Suprapubic skin (tissue), 4 donors: Measurements from ENCODE around the gene PRR12. TPM values are rescaled to one million over a fixed set of nuclear protein-coding genes. Genes with fewer than 3 reads are reported as not detected.
A peak's percentile ranks its signal among the peaks of the same experiment; 100 is the strongest.

Experiments
- DNase-seq, 2 donors: peaks; one replicate each; pipeline ENCODE4 v3.0.0-alpha.2; 2019; ENCODE audit warnings: low spot score in 2 of 2
- H3K27ac ChIP-seq: fragments of 200-600 bp; sonication (generic); one replicate; pipeline ENCODE4 v1.5.1; 2019
- H3K27me3 ChIP-seq: fragments of 200-600 bp; sonication (generic); one replicate; pipeline ENCODE4 v1.5.1; 2019
- H3K36me3 ChIP-seq: fragments of 200-600 bp; sonication (generic); one replicate; pipeline ENCODE4 v1.5.1; 2019
- H3K4me1 ChIP-seq: fragments of 200-600 bp; sonication (generic); one replicate; pipeline ENCODE4 v1.5.1; 2019
- H3K4me3 ChIP-seq: fragments of 200-600 bp; sonication (generic); one replicate; pipeline ENCODE4 v1.5.1; 2019; ENCODE audit warnings: mild to moderate bottlenecking
- H3K9me3 ChIP-seq: fragments of 200-600 bp; sonication (generic); one replicate; pipeline ENCODE4 v1.5.1; 2019
- EP300 ChIP-seq: sonication (generic); formaldehyde crosslinking; IDR thresholded peaks from one replicate; pipeline ENCODE4 v1.6.1; 2017; ENCODE audit warnings: antibody characterized with exemption
- POLR2A ChIP-seq, 2 donors: fragments of 450-650 bp; IDR thresholded peaks; one replicate each; pipeline ENCODE4 v1.6.1; 2017; ENCODE audit warnings: antibody characterized with exemption in 2 of 2, mild to moderate bottlenecking in 2 of 2, moderate library complexity in 2 of 2
- POLR2AphosphoS5 ChIP-seq, 3 donors: sonication (generic); formaldehyde crosslinking; IDR thresholded peaks; one replicate each; pipeline ENCODE4 v1.6.1; 2017; ENCODE audit warnings: antibody characterized with exemption in 3 of 3
- WGBS: methylation state at CpG from one replicate; pipeline ENCODE4 v1.1.5; 2018; 5-methylcytosine and 5-hydroxymethylcytosine counted together
- total RNA-seq, 4 donors: library from RNA; depleted of rRNA; stranded (reverse); fragments of >200 nt; gene quantifications; one replicate each; pipeline ENCODE4 v1.1.0, GENCODE V29; 2016
- TF ChIP-seq, protein P1 (sequence below), 2 donors: fragments of 200-600 bp in 1 of 2; fragments of 450-650 bp in 1 of 2; sonication (generic) in 1 of 2; IDR thresholded peaks; one replicate each; pipeline ENCODE4 v1.5.1; 2016 to 2019; ENCODE audit warnings: antibody characterized with exemption in 2 of 2, mild to moderate bottlenecking in 1 of 2, moderate library complexity in 1 of 2

The PRR12 gene
- total RNA-seq, 4 donors from 2014 or later: 24.6 to 50.3 (median 38.9) TPM

DNA sequence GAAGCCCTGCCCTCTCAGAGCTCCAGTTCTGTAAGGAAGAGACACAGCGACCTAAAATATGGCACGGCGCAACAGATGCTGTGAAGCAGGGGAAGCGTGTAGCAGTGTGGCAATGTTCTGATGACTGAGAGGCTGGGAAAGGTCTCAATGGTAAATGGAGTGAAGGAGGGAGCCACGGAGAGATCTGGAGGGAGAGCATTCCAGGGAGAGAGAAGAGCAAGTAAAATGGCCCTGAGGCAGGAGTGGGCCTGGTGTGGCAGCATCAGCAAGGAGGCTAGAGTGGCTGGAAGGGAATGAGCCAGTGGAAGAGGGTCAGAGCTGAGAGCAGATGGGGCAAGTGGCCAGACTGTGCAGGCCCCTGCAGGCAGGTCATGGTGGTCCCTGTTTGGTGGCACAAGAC lies 46.8 kb upstream of the PRR12 start:
- Histone ChIP-seq H3K4me1 (peaks cover 9% of the 10 kb centered on the region), H3K36me3 (peaks cover 7% of the 10 kb centered on the region), H3K27me3 (no peaks in the 10 kb centered on the region), H3K9me3 (no peaks in the 10 kb centered on the region), H3K4me3 (no peak overlapping the region), H3K27ac (no peak overlapping the region)
- WGBS: 87% methylated on average over 5 of the region's 5 CpGs
- DNase-seq: no peak
- no peak for TF ChIP-seq POLR2AphosphoS5 (IDR thresholded peaks at IDR 0.05)
- no peak for TF ChIP-seq EP300
- no peak for TF ChIP-seq POLR2A (IDR thresholded peaks at IDR 0.05)
- TF ChIP-seq, protein P1, sequence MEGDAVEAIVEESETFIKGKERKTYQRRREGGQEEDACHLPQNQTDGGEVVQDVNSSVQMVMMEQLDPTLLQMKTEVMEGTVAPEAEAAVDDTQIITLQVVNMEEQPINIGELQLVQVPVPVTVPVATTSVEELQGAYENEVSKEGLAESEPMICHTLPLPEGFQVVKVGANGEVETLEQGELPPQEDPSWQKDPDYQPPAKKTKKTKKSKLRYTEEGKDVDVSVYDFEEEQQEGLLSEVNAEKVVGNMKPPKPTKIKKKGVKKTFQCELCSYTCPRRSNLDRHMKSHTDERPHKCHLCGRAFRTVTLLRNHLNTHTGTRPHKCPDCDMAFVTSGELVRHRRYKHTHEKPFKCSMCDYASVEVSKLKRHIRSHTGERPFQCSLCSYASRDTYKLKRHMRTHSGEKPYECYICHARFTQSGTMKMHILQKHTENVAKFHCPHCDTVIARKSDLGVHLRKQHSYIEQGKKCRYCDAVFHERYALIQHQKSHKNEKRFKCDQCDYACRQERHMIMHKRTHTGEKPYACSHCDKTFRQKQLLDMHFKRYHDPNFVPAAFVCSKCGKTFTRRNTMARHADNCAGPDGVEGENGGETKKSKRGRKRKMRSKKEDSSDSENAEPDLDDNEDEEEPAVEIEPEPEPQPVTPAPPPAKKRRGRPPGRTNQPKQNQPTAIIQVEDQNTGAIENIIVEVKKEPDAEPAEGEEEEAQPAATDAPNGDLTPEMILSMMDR (IDR thresholded peaks at IDR 0.05): no peak

- WGBS: 9% methylated on average over 9 of the region's 9 CpGs
- no peaks in the 10 kb centered on the region for H3K27me3 ChIP-seq
Measured at GRCh38 chr19:49546825-49547565, 44.0 kb upstream of the PRR12 start.

GRCh38 chr19:49549045-49549444 lies 41.9 kb upstream of the PRR12 start:
- peaks cover 16% of the 10 kb centered on the region for H3K4me1 ChIP-seq
- no peak for DNase-seq

More at GRCh38 chr19:49546825-49547565, 44.0 kb upstream of the PRR12 start:
- H3K27ac ChIP-seq: no peak overlapping the region
- H3K9me3 ChIP-seq: no peaks in the 10 kb centered on the region
- no peak for DNase-seq
- no peak overlapping the region for H3K4me3 ChIP-seq
- peaks cover 9% of the 10 kb centered on the region for H3K4me1 ChIP-seq
- TF ChIP-seq POLR2AphosphoS5 (IDR thresholded peaks at IDR 0.05) (peak in 1 of 3 donors; percentile 45), POLR2A (IDR thresholded peaks at IDR 0.05) (no peak), EP300 (no peak)
- TF ChIP-seq, protein P1 (IDR thresholded peaks at IDR 0.05): peak; percentile 65 to 93
- H3K36me3 ChIP-seq: peaks cover 4% of the 10 kb centered on the region

DNA sequence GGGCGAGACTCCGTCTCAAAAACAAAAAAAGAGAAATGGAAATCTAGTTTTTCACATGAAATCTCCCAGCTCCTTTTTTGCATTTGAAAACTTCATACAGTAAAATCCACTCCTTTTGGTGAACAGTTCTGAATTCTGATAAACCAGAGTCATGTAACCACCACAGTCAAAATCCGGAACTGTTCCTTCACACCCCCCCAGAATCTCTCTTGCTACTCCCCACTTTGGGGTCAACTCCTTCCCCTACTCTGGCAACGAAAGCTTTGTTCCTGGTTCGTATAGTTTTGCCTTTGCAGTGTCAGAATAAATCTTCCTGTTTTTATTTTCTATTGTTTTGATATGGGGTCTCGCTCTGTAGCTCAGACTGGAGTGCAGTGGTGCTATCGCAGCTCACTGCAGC lies 39.5 kb upstream of the PRR12 start:
- Histone ChIP-seq H3K27ac (no peak overlapping the region), H3K27me3 (no peaks in the 10 kb centered on the region), H3K36me3 (peaks cover 19% of the 10 kb centered on the region), H3K4me1 (peaks cover 29% of the 10 kb centered on the region), H3K4me3 (no peak overlapping the region), H3K9me3 (no peaks in the 10 kb centered on the region)
- no peak for DNase-seq
- 79% methylated on average over 7 of the region's 7 CpGs for WGBS
- TF ChIP-seq POLR2A (IDR thresholded peaks at IDR 0.05) (no peak), EP300 (no peak), POLR2AphosphoS5 (IDR thresholded peaks at IDR 0.05) (no peak)
- TF ChIP-seq, protein P1 (IDR thresholded peaks at IDR 0.05): no peak

More at GRCh38 chr19:49549045-49549444, 41.9 kb upstream of the PRR12 start:
- no peaks in the 10 kb centered on the region for H3K9me3 ChIP-seq
- H3K36me3 ChIP-seq: no peaks in the 10 kb centered on the region
- TF ChIP-seq POLR2A (IDR thresholded peaks at IDR 0.05) (no peak), POLR2AphosphoS5 (IDR thresholded peaks at IDR 0.05) (no peak), EP300 (no peak)
- TF ChIP-seq, protein P1 (IDR thresholded peaks at IDR 0.05): no peak
- no peak overlapping the region for H3K4me3 ChIP-seq
- 83% methylated on average over 13 of the region's 13 CpGs for WGBS
- H3K27ac ChIP-seq: no peak overlapping the region
- no peaks in the 10 kb centered on the region for H3K27me3 ChIP-seq

DNA sequence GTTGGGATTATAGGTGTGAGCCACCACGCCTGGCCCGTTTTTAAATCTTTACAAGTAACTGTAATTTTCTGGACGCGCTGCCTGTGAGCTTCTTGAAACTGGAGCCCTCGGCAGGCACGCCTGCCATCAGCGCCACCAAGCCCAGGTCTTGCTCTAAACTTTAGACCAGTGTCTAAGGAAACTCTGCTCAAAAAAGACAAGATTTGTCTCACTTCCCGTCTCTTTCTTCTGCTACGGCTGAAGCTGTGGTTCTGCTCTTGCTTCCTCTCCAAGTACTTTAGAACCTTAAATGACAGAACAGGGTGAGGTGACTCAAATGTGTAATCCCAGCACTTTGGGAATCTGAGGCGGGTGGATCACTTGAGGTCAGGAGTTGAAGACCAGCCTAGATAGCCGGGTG lies 38.2 kb upstream of the PRR12 start:
- no peak for DNase-seq
- Histone ChIP-seq H3K4me1 (peaks cover 20% of the 10 kb centered on the region), H3K9me3 (no peaks in the 10 kb centered on the region), H3K27me3 (no peaks in the 10 kb centered on the region), H3K4me3 (no peak overlapping the region), H3K36me3 (peaks cover 31% of the 10 kb centered on the region), H3K27ac (peak overlapping the region; percentile 19)
- 85% methylated on average over 11 of the region's 11 CpGs for WGBS
- TF ChIP-seq, protein P1 (IDR thresholded peaks at IDR 0.05): no peak
- TF ChIP-seq POLR2AphosphoS5 (IDR thresholded peaks at IDR 0.05) (no peak), POLR2A (IDR thresholded peaks at IDR 0.05) (no peak)
